T-helper 1 cell treated with Interleukin-12 subunit alpha and Interleukin-12 subunit beta and Interleukin-4 antibody, amounts not matched to agents 30 ng/mL and 1 ng/mL, for 36 hours (primary cell): Measurements from ENCODE around the gene LAX1. TPM values are rescaled to one million over a fixed set of nuclear protein-coding genes. Genes with fewer than 3 reads are reported as not detected.
"Not testable (repeated sequence)": the region's sequence is repeated elsewhere in the genome, so short reads cannot be mapped to it uniquely, and the experiment has no call there.

Experiments
- intact Hi-C: fragments of 100-400 bp; cut with micrococcal nuclease; formaldehyde crosslinking; loops from one replicate; pipeline ENCODE4 v1.15.1; 2024
- total RNA-seq: library from RNA; stranded (reverse); gene quantifications from 2 replicates; pipeline ENCODE4 v1.2.3, GENCODE V29; 2022

LAX1 gene, protein sequence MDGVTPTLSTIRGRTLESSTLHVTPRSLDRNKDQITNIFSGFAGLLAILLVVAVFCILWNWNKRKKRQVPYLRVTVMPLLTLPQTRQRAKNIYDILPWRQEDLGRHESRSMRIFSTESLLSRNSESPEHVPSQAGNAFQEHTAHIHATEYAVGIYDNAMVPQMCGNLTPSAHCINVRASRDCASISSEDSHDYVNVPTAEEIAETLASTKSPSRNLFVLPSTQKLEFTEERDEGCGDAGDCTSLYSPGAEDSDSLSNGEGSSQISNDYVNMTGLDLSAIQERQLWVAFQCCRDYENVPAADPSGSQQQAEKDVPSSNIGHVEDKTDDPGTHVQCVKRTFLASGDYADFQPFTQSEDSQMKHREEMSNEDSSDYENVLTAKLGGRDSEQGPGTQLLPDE
- total RNA-seq: 12.6 and 14.6 TPM in 2 replicates

DNA sequence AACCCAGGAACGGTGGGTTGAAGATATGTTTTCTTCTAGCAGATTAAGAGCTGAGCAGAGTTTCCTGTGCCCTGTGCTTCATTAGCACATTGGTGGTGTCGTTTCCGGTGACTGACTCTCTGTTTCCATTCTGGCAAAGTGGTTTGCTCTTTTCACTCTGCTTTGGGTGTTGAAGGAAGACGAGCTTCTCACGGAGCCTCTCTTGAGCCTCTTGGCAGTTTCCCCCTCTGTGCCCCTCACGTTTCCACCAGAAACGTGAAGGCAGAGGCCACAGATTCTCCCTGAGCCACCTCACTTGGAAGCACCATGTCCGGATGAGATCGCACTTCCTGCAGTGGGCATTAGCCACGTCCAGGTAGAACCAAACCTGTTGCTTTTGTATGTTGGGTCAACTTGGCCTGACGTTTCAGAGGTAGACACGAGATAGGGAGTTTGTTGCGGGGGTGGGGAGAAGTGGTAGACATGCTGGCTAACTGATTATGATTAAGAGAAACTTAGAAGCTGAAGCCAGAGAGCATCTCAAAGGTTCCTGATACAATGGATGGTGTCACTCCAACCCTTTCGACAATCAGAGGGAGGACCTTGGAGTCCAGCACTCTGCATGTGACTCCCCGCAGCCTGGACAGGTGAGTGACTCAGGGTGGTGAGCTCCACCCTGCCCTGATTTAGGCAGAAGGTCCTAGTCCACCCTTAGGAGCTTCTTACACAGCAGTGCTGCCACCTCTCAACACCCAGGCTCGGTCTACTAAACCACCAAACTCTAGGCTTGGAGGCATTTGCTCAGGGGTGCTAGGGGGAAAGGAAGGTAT lies at the start of gene LAX1:
LAX1 (plus strand) TSS at position 155 of the 809 bp plus-strand sequence; CDS start at position 538, 383 bp downstream.
- intact Hi-C loops: loop anchor here (1.0 kb wide), 7 partner anchors 11 to 158 kb away; partner anchors contain the start of genes SNRPE, ZBED6 and ZC3H11A

DNA sequence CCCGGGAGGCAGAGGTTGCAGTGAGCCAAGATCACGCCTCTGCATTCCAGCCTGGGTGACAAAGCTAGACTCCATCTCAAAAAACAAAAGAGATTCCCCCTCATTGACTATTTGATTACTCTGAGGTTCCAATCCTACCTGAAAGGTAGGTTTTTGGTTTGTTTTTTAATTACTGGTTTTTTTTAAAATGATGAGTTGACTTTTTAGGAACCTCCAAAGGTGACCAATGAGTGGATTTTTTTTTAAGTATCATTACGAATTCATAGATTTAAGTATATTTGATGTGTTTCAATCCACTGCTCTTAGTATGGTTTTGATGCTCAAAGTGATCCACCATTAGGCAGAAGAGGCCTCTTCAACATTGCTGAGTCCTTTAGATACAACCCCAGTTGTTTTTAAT lies 47.9 kb upstream of the LAX1 start:
- intact Hi-C loops: no loop called here

DNA sequence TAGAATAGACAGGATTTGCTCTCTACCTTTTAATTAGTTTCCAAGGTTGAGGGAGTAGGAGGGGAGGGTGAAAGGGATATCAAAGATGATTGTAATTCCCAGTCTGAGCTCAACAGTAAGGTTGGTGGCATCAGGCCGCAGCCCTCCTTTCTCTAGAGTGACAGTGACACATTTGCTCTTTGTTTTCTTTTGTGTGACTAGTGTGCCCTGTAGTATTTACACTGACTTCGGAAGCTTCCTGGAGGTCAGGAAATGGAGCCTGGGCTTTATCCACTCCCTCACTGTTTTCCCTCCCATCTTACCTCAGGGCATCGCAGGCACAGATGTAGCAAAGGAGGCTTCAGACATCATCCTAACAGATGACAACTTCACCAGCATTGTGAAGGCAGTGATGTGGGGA lies 44.7 kb upstream of the LAX1 start:
- intact Hi-C loops: no loop called here

DNA sequence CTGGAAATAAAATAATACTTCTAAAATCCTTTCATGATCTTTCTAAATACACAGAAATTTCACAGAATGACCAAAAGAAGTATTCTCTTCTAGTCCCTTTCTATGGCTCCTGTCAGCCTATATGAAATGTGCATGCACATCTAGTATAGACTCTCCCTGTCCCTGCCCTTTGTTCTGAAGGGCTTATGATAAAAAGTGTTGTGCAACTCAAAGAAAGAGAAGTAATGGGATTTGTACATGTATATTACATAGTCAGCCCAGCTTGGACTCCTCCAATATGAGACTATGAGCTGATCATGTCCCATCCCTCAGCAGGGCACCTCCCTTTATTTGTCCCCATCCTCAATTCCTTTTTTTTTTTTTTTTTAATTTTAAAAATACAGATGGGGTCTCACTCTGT lies 42.1 kb upstream of the LAX1 start:
- intact Hi-C loops: no loop called here

DNA sequence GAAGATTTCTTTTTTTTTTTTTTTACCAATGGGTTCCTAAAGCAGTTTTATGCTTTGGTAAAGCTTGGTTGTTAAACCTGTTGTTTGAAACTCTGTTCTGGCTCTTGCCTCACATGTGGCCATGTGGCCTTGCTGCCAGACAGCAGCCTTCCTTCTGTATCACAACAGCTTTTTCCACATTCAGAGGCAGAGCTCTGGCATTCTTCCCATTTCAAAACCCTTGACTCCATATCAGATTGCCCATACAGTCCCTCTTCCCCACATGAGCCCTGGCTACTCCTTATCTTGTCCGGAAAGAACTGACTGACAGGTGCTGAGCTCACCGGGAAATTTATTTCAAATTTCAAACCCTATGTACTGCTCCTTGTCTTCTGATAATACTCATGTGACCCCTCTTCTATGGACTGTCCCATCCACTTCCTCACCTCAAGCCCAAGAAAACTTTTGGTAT lies 38.5 kb upstream of the LAX1 start:
- intact Hi-C loops: no loop called here

DNA sequence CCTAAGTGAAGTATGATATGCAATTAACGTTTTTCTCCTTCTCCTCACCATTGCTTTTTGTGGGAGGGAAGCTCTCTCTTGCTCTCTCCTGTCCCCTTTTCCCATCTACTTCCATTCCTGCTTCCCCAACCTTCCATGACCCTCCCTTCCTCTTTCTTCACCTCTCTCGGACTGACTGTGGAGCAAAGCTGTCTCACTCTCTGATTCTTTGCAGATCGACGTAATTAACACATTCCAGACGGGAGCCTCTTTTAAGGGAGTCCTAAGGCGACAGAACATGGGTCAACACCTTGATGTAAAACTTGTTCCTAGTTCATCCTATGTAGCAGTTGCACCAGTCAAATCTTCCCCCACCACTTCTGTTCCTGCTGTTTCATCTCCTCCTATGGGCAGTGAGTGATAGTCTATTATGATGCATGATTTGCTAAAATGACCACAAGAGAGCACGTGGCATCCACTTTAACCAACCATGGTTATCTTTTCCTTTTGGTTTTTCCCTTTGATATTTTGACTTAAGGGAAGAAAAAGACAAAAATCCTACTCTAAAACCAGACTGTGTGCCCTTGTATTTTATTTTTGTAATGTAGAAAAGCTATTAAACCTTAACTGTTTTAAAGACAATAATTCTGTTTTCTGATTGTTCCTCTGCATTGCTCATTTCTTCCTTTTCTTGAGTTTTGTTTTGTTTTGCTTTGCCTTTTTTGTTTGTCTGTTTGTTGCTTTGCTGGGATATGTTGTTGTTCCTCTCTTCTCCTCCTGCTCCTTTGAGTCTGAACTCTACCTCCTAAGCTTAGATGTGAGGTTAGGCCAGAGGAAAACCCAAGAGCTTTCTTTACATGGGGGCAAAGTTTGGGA lies 31.7 kb upstream of the LAX1 start:
- intact Hi-C loops: no loop called here

DNA sequence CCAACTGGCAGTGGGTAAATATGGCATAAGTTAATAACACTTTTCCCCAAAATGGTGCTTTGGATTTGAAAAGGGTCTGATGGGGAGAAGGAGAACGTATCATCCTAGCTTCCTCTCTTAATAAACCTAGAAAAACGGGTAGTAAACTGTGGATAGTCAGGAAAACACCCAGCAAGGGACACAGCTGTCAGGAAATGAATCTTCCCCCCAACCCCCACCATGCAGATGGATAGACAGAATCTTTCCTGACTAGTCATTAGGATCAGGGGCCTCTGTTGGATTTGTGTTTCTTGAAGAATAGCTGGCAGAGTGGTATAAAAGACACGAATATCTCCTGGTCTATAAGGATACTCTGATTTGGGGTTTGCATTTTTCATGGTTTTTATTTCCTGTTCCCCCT lies 22.5 kb upstream of the LAX1 start:
- intact Hi-C loops: no loop called here

DNA sequence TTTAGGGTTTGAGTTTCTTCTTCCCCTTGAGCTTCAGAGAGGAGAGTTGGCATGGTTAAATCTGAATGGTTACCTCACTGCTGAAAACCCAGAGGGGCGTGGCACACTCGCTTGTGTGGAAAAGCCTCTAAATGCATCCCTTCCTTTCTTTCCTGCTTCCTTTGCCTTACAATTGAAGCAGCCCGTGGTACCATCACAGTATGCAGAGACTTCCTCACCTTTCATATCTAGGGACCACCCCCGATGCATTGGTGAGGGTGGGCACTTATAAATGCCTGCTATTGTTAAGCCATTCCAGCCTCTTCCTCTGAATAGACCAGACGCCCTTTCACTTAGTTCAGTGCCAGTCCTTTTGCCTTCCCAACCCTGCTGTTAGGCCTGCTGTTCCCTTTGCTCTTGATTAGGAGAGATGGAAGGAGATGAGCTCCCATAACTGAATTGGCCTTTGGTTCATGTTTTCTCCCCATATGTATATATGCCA lies 21.9 kb upstream of the LAX1 start:
- intact Hi-C loops: no loop called here

DNA sequence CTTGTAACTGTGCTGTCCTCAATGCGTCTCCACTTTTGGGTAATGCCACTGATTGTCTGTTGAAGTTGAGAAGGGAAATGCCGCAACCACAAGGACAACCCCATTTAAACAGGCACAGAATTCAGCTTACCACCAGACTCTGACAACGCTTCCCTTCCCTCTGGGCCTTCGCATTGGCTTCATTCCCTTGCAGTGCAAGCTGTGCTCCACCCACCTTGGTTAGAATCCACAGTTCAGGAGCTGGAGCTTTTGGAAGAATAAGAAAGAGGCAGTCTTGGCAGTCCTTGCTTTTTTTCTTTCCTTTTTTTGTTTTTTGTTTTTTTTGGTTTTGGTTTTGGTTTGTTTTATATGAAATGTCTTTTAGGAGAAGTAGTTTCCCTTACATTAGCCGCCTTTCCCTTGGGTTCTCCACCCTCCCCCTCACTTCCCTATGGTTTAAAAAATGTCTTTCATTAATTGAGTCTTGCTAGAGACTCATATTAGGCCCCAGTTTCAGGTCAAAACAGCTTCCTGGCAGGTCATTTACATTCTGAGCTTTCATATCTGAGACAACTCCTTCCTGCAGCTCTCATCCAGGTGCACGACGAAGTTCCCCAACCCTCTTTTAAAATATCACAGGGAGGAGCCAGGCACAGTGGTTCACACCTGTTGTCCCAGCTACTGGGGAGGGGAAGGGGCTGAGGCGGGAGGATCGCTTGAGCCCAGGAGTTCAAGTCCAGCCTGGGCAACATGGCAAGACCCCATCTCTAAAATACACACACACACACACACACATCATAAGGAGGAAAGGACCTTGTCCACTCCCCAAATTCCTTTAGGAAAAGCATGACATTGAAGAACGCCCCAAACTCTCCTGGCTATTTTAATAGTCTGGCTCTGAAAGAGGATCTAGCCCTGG lies 20.7 kb upstream of the LAX1 start:
- intact Hi-C loops: loop anchor here (1.0 kb wide), 2 partner anchors 21 to 51 kb away; partner anchors contain the start of genes LAX1, ZBED6 and ZC3H11A

DNA sequence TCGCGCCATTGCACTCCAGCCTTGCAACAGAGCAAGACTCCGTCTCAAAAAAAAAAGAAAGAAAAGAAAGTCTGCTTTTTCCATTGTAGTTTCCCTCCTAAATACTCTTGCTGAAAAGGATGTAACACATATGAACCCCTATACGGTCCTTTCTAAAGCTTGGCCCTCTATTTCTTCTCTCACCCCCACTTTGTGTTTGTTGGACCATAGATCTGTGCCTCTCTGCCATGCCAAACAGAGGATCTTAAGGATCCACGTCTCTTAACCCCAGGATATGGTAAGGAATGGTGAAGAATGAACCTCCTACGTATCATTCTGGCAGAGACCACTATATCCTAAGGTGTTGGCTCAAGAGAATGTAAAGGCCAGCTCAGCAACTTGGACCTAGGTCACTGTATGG lies 18.7 kb upstream of the LAX1 start:
- intact Hi-C loops: no loop called here

DNA sequence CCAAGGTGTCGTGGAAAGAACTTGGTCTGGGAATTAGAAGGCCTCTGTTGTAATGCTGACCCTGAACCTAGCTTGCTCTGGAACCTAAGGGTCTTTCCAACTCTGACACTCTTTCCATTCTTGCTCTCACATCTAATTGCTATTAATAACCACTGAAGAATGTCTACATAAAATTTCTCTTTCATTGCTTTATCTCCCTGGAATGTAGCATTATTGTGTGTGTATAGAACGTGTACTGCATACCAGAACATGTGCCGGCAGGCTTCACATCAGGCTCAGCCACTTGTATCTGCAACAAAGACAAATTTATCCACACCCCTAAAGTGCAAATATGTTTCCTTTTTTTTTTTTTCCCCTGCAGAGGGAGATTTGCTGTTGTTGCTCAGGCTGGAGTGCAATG lies 13.9 kb upstream of the LAX1 start:
- intact Hi-C loops: no loop called here

DNA sequence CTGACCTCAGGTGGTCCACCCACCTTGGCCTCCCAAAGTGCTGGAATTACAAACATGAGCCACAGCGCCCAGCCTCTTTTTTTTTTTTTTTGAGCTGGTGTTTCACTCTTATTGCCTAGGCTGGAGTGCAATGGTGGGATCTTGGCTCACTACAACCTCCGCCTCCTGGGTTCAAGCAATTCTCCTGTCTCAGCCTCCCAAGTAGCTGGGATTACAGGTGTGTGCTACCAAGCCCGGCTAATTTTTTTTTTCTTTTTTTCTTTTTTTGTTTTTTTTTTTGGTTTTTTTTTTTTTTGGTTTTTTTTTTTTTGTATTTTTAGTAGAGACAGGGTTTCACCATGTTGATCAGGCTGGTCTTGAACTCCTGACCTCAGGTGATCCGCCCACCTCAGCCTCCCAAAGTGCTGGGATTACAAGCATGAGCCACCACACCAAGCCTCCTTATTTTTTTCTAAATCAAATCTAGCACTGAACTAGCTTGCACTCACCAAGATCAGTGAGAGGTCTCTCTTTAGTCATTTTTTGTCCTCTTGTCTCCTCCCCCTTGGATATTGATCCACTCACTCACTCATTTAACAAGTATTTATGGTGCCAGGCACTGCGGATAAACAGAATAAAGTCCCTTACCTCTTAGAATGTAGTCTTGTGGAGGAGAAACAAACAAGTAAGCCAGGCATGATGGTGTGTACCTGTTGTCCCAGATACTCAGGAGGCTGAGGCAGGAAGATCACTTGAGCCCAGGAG lies 13.2 kb upstream of the LAX1 start:
- intact Hi-C loops: not testable (repeated sequence)

DNA sequence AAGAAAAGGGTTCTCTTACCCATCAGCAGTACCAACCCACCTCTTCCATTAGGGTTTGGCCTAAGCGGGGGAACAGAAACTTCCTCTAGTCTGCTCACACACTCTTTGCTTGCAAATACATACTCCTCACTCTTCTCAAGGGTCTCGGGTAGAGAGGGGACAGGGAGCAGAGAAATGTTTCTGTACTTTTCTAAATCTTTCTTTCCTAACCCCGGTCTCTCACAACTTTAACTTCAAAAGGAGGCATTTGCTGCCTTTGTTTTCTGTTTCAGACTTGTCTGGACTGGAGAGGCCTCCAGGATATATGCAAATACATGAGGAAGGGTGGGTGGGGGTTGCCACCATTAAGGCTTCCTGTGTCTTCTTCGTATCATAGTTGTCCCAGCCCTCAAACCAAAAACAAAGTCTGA lies 10.5 kb upstream of the LAX1 start:
- intact Hi-C loops: loop anchor here (1.0 kb wide), 1 partner anchor 11 kb away; the partner anchor contains the start of gene LAX1

DNA sequence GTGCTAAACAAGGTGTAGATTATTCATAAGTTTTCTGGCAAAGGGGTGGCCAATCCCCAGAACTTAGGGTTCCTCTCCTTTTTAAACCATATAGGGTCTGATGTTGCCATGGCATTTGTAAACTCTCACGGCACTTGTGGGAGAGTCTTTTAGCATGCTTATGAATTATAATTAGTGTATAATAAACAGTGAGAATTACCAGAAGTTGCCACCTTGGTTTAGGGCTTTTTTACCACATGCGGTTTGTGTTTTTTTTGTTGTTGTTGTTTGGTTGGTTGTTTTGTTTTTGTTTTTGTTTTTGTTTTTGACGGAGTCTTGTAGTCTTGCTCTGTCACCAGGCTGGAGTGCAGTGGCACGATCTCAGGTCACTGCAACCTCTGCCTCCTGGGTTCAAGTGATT lies 8.9 kb upstream of the LAX1 start:
- intact Hi-C loops: no loop called here

DNA sequence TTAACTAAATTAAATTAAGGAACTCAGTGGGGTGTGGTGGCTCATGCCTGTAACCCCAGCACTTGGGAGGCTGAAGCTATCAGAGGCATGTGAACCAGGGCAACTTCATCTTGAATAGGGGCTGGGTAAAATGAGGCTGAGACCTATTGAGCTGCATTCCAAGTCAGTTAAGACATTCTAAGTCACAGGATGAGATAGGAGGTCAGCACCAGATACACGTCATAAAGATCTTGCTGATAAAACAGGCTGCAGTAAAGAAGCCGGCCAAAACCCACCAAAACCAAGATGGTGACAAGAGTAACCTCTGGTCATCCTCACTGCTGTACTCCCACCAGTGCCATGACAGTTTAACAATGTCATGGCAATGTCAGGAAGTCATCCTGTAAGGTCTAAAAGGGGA lies 6.2 kb upstream of the LAX1 start:
- intact Hi-C loops: not testable (repeated sequence)

DNA sequence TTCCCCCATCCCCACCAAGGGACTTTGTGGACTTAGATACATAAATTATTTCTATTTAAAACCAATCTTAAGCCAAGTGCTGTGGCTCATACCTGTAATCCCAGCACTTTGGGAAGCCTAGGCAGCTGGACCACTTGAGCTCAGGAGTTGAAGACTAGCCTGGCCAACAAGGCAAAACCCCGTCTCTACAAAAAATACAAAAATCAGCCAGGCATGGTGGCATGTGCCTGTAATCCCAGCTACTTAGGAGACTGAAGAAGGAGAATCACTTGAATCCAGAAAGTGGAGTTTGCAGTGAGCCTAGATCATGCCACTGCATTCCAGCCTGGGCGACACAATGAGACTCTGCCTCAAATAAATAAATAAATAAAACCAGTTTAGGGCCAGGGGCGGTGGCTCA lies 4.5 kb upstream of the LAX1 start:
- intact Hi-C loops: no loop called here

DNA sequence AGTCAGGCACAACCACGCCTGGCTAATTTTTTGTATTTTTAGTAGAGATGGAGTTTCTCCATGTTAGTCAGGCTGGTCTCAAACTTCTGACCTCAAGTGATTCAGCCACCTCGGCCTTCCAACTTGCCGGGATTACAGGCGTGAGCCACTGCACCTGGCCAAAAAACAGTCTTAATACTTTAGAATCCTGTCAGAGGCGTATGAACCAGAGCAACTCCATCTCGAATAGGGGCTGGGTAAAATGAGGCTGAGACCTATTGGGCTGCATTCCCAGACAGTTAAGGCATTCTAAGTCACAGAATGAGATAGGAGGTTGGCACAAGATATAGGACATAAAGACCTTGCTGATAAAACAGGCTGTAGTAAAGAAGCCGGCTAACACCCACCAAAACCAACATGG lies 3.0 kb upstream of the LAX1 start:
- intact Hi-C loops: not testable (repeated sequence)

DNA sequence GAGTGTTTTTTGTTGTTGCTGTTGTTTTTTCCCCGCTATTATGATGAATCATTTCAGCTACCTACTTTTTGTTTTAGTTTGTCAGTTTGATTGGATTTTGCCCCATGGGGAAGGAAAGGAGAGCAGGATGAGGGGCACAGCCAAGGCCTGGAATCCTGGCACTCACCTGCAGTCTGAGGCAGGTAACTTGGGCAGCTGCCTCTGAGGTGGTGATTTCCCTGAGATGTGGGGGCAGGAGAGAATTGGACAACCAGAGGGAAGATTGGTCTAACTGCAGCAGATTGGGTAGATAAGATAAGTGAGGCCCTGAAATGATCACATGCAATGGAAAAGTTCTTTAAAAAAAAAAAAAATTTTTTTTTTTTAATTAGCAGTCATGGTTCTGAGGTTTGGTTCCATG lies 1.5 kb upstream of the LAX1 start:
- intact Hi-C loops: no loop called here
